Karpas-422 (cell line): ENCODE data around the gene OCA2. TPM values are rescaled to one million over a fixed set of nuclear protein-coding genes. Genes with fewer than 3 reads are reported as not detected.

Experiments used
- DNase-seq: peaks from one replicate; pipeline ENCODE4 v3.0.0-alpha.2; 2015
- H2AFZ ChIP-seq: fragments of 200-600 bp; sonication (generic); 2 replicates; pipeline ENCODE4 v1.6.1; 2014; ENCODE audit warnings: antibody characterized with exemption, low read length, mixed read lengths
- H3K27ac ChIP-seq: fragments of 200-600 bp; sonication (generic); 2 replicates; pipeline ENCODE4 v1.5.1; 2014; ENCODE audit warnings: mild to moderate bottlenecking, low read length, moderate library complexity
- H3K27me3 ChIP-seq: fragments of 200-600 bp; sonication (generic); 2 replicates; pipeline ENCODE4 v1.6.1; 2014; ENCODE audit warnings: low read length, mixed read lengths
- H3K36me3 ChIP-seq: fragments of 200-600 bp; sonication (generic); 2 replicates; pipeline ENCODE4 v1.6.1; 2014; ENCODE audit warnings: low read length, mixed read lengths; ENCODE audit not compliant: insufficient read depth
- H3K4me1 ChIP-seq: fragments of 200-600 bp; sonication (generic); 2 replicates; pipeline ENCODE4 v1.6.1; 2014; ENCODE audit warnings: mild to moderate bottlenecking, low read length, mixed read lengths
- H3K4me2 ChIP-seq: fragments of 200-600 bp; sonication (generic); 2 replicates; pipeline ENCODE4 v1.6.1; 2014; ENCODE audit warnings: low read length, low read depth, mild to moderate bottlenecking; ENCODE audit not compliant: poor library complexity, severe bottlenecking
- H3K4me3 ChIP-seq: fragments of 200-600 bp; sonication (generic); 2 replicates; pipeline ENCODE4 v1.5.1; 2014; ENCODE audit warnings: mild to moderate bottlenecking, antibody characterized with exemption, low read length, mixed read lengths
- H3K79me2 ChIP-seq: fragments of 200-600 bp; sonication (generic); 2 replicates; pipeline ENCODE4 v1.6.1; 2014; ENCODE audit warnings: mild to moderate bottlenecking, low read length, mixed read lengths
- H3K9ac ChIP-seq: fragments of 200-600 bp; sonication (generic); 2 replicates; pipeline ENCODE4 v1.6.0; 2014; ENCODE audit warnings: low read length
- H3K9me2 ChIP-seq: fragments of 200-600 bp; sonication (generic), shearing (Covaris generic); replicated peaks from 2 replicates; pipeline ENCODE4 v1.6.0; 2014; ENCODE audit warnings: mild to moderate bottlenecking, low read length, moderate library complexity; ENCODE audit not compliant: insufficient read depth
- H3K9me3 ChIP-seq: fragments of 300-700, 200-600 bp; sonication (generic); 2 replicates; pipeline ENCODE4 v1.6.1; 2014; ENCODE audit warnings: low read length, mixed read lengths
- H4K20me1 ChIP-seq: fragments of 200-600 bp; sonication (generic); 2 replicates; pipeline ENCODE4 v1.6.1; 2014; ENCODE audit warnings: mild to moderate bottlenecking, antibody characterized with exemption, low read length, low read depth; ENCODE audit not compliant: insufficient read depth
- total RNA-seq: library from RNA; depleted of rRNA; stranded (reverse); fragments of >200 nt; shearing (Covaris generic); gene quantifications from 2 replicates; pipeline ENCODE4 v1.2.3, GENCODE V29; 2014; ENCODE audit warnings: low replicate concordance

The OCA2 gene
- total RNA-seq, 1 experiment from 2014 or later: not detected

DNA sequence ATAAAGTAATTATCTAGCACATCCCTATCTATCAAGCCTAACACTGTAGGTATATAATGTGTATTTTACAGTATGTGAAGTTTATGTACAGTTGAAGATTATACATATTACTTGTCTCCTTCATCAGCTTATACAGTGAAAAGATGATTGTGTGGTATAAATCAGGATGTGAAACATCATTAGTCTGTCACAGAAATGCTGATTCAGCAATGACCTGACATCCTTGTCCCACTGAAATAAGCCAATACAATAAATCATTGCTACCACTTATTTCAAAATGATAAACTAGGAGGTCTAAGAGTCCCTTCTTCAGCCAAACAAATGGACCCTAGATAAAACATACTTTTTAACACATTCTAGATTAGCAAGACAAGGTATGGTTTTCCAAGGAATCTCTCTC, 225.3 kb downstream of the OCA2 start:
- no peaks in the 10 kb centered on the region for H3K4me1 ChIP-seq
- no peak overlapping the region for H3K9ac ChIP-seq
- no peak overlapping the region for H3K27ac ChIP-seq
- DNase-seq: no peak
- no peak overlapping the region for H2AFZ ChIP-seq
- no peak overlapping the region for H3K4me2 ChIP-seq
- H3K9me3 ChIP-seq: peaks cover 12% of the 10 kb centered on the region
- H3K4me3 ChIP-seq: no peak overlapping the region
- H3K36me3 ChIP-seq: no peaks in the 10 kb centered on the region
- H3K27me3 ChIP-seq: no peaks in the 10 kb centered on the region
- 0 out of 2 replicates have a peak, but pooled peaks cover 3% of the 10 kb centered on the region for H3K9me2 ChIP-seq
- no peaks in the 10 kb centered on the region for H4K20me1 ChIP-seq
- no peaks in the 10 kb centered on the region for H3K79me2 ChIP-seq

DNA sequence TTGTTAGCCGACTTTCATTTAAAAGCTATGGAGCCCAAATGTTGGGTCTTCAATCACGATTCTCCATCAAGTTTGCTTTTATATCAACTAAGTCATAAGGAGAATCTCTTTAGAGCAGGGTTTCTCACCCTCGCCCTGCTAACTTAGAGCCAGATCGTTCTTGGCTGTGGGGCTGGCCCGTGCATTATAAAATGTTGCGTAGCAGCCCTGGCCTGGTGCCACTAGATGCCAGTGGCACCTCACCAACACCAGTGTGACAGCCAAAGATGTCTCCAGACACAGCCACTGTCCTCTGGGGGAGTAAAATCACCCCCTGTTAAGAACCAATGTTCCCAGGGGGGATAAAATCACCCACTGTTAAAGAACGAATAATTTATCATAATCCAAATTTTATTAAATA, 226.1 kb downstream of the OCA2 start:
- Histone ChIP-seq H3K9ac (no peak overlapping the region), H4K20me1 (no peaks in the 10 kb centered on the region), H3K4me2 (no peak overlapping the region), H2AFZ (no peak overlapping the region), H3K27me3 (no peaks in the 10 kb centered on the region), H3K9me3 (peaks cover 17% of the 10 kb centered on the region), H3K4me3 (no peak overlapping the region), H3K36me3 (no peaks in the 10 kb centered on the region), H3K9me2 (0 out of 2 replicates have a peak, but pooled peaks cover 3% of the 10 kb centered on the region), H3K4me1 (no peaks in the 10 kb centered on the region), H3K79me2 (no peaks in the 10 kb centered on the region), H3K27ac (no peak overlapping the region)
- DNase-seq: no peak

DNA sequence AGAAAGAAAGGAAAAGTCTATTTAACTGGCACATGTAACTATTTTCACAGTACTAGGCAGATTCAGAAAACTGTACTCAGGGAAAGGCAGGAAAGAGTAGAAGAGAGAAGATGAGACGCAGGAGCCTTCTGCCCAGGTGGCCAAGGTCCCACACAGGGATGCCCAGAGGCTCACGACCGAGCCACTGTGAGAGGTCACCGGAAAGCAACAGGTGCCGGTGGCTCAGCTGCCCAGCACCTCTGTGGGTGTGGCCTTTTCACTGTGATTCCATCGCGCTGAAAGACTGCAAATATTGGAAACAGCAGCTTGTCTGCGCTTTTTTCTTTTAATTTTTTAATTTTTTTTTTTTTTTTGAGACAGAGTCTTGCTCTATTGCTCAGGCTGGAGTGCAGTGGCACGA, 226.8 kb downstream of the OCA2 start:
- Histone ChIP-seq H2AFZ (no peak overlapping the region), H4K20me1 (no peaks in the 10 kb centered on the region), H3K79me2 (no peaks in the 10 kb centered on the region), H3K4me3 (no peak overlapping the region), H3K27ac (no peak overlapping the region), H3K4me1 (no peaks in the 10 kb centered on the region), H3K9me2 (0 out of 2 replicates have a peak, but pooled peaks cover 3% of the 10 kb centered on the region), H3K4me2 (no peak overlapping the region), H3K9ac (no peak overlapping the region), H3K27me3 (no peaks in the 10 kb centered on the region), H3K9me3 (peaks cover 20% of the 10 kb centered on the region), H3K36me3 (no peaks in the 10 kb centered on the region)
- DNase-seq: no peak

DNA sequence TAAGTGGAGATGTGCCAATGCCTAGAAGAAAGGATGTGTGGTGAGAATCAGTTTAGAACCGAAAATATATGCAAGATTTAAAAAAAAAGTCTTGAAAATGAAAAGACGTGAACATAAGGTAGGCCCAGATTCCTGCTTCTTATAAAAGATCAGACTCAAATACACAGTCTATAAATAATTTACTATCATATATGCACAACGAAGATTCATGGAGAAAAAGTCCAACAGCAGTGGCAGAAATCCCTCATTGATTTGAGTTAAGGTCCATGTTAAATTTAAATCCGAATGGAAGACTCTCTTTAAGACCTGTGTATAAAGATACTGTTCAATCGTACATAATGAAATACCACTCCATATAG, 227.2 kb downstream of the OCA2 start:
- DNase-seq: no peak
- Histone ChIP-seq H3K27ac (no peak overlapping the region), H3K4me1 (no peaks in the 10 kb centered on the region), H3K9me3 (peaks cover 20% of the 10 kb centered on the region), H3K79me2 (no peaks in the 10 kb centered on the region), H3K9me2 (0 out of 2 replicates have a peak, but pooled peaks cover 3% of the 10 kb centered on the region), H2AFZ (no peak overlapping the region), H3K4me3 (no peak overlapping the region), H3K4me2 (no peak overlapping the region), H3K27me3 (no peaks in the 10 kb centered on the region), H4K20me1 (no peaks in the 10 kb centered on the region), H3K9ac (no peak overlapping the region), H3K36me3 (no peaks in the 10 kb centered on the region)

DNA sequence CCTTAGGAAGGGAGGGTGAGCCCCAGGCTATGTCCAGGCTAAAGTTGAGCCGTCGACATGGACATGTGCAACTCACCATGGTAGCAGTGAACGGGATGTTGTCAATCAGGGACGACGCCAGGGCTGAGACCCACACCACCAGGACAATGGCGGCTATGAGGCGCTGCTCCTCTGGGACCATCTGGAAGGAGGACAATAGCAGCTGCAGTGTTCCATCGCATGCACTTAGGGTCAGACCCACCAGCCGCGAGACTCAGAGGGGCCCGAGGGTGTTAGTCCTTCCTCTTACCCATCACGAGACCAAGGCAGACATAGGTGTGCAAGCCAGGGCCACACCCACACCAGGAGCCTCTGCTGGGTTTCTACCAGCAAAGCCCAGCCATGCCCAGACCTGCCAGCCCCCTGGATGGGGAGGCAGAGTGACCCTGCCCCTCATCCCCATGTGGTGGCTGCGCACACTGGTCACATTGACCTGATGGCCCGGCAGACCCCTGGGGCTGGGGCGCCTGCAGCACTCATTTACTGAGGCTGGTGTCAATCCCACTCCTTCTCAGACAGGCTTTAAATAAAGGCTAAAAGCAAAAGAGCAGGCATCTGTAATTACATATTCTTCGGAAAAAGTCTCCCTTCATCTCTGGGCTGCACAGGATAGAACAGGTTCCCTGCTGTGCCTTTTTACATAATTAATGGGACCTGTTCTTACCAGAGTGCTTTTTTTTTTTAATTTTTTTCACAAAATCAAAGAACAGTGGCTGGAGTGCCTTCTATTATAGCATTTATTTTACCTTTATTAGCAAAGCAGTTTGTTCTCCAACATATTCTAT, 227.8 kb downstream of the OCA2 start:
- Histone ChIP-seq H3K27me3 (no peaks in the 10 kb centered on the region), H3K4me3 (no peak overlapping the region), H2AFZ (no peak overlapping the region), H3K27ac (no peak overlapping the region), H4K20me1 (no peaks in the 10 kb centered on the region), H3K9ac (no peak overlapping the region), H3K4me1 (no peaks in the 10 kb centered on the region), H3K79me2 (no peaks in the 10 kb centered on the region), H3K36me3 (no peaks in the 10 kb centered on the region), H3K9me2 (0 out of 2 replicates have a peak, but pooled peaks cover 3% of the 10 kb centered on the region), H3K4me2 (no peak overlapping the region), H3K9me3 (peaks cover 20% of the 10 kb centered on the region)
- DNase-seq: no peak

DNA sequence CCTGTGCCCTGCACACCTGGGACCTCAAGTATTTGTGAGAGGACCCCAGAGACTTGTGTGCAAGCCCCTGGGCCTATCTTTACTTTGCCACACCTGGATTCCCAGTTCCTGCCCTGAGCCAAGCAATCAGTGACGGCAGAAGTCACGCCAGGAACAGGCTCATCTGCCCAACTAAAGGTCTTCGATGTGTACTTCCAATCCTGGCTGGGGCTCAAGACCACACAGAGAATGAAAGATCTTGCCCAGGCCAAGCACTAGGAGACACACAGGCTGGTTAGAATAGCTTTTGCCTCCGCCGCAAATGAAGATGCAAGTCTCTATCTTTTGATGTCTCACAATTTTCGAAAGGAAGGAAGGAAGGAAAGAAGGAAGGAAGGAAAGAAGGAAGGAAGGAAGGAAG, 228.8 kb downstream of the OCA2 start:
- no peak overlapping the region for H3K9ac ChIP-seq
- H4K20me1 ChIP-seq: no peaks in the 10 kb centered on the region
- H3K27me3 ChIP-seq: no peaks in the 10 kb centered on the region
- H3K36me3 ChIP-seq: no peaks in the 10 kb centered on the region
- H3K9me2 ChIP-seq: no peaks in the 10 kb centered on the region
- H3K9me3 ChIP-seq: peaks cover 20% of the 10 kb centered on the region
- H3K4me2 ChIP-seq: no peak overlapping the region
- no peak for DNase-seq
- H3K4me1 ChIP-seq: no peaks in the 10 kb centered on the region
- no peak overlapping the region for H3K4me3 ChIP-seq
- H3K79me2 ChIP-seq: no peaks in the 10 kb centered on the region
- no peak overlapping the region for H2AFZ ChIP-seq
- no peak overlapping the region for H3K27ac ChIP-seq

DNA sequence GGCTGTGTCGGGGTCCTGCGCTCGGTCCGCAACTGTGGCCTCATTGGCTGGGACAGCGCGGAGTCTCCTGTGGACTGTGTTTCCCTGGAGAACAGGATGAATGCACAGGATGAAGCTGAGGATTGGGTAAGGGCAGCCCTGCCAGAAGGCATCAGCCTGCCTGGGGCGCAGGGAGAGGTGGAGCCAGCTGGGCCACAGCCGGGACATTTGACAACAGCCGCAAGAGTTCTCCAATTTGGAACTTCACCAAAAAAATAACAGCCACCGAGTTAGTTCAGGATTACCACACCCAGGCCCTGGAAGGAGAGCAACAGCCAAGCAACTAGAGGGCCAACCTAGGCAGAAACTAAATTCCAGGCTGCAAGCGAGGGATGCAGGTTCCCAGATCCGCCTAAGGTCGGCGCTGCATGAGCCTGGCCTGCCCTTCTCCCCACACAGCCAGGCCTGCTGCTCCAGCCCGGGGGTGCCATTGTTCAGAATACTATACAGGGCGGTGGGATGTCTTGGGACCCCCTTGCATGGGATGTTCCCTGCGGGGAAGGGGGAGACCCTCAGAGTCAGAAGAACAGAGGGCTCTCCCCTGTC, 229.3 kb downstream of the OCA2 start:
- no peak overlapping the region for H2AFZ ChIP-seq
- no peaks in the 10 kb centered on the region for H4K20me1 ChIP-seq
- peaks cover 20% of the 10 kb centered on the region for H3K9me3 ChIP-seq
- H3K36me3 ChIP-seq: no peaks in the 10 kb centered on the region
- no peaks in the 10 kb centered on the region for H3K79me2 ChIP-seq
- H3K9me2 ChIP-seq: no peaks in the 10 kb centered on the region
- H3K4me2 ChIP-seq: no peak overlapping the region
- no peak overlapping the region for H3K27ac ChIP-seq
- H3K9ac ChIP-seq: no peak overlapping the region
- no peak overlapping the region for H3K4me3 ChIP-seq
- no peaks in the 10 kb centered on the region for H3K4me1 ChIP-seq
- H3K27me3 ChIP-seq: no peaks in the 10 kb centered on the region
- no peak for DNase-seq

DNA sequence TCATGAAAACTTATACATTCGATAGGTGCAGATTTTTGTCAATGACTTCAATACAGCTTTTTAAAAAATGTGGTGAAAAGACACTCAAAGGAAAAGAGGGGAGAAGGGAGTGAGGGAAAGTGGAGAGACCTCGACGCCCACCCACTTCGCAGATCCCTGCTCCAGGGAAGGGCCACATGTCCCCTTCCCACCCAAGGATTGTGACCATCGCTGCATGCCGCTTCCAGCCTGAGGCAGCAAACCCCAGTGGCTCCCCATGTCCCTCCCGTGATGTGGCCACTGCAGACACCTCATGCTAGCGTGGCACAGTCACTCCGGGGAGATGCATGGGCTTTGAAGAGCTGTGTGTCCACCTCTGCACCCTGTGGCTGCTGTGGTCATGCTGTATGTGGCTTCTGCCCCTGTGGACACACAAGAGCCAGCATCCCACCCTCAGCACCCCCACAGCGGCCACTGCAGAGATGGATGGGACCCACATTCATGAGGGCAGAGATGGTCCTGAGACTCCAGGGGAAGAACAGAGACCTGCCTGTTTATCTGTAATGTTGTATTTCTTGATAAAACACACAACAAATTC, 230.2 kb downstream of the OCA2 start:
- Histone ChIP-seq H4K20me1 (no peaks in the 10 kb centered on the region), H3K9ac (no peak overlapping the region), H3K9me2 (no peaks in the 10 kb centered on the region), H3K27ac (no peak overlapping the region), H2AFZ (no peak overlapping the region), H3K4me1 (no peaks in the 10 kb centered on the region), H3K4me3 (no peak overlapping the region), H3K9me3 (peaks cover 20% of the 10 kb centered on the region), H3K36me3 (no peaks in the 10 kb centered on the region), H3K4me2 (no peak overlapping the region), H3K79me2 (no peaks in the 10 kb centered on the region), H3K27me3 (no peaks in the 10 kb centered on the region)
- DNase-seq: no peak
